GM19328 (cell line): ENCODE results near the gene ARHGEF16.

ENCODE experiments used
- ATAC-seq: cut with Tn5 transposase; IDR thresholded peaks from one replicate; pipeline ENCODE4 v1.9.1; 2021; ENCODE audit warnings: mild to moderate bottlenecking, moderate library complexity; ENCODE audit not compliant: unreplicated experiment

ARHGEF16 gene

GRCh38 chr1:3455670-3456448 lies 1.4 kb downstream of the ARHGEF16 start:
- no peak for ATAC-seq

DNA sequence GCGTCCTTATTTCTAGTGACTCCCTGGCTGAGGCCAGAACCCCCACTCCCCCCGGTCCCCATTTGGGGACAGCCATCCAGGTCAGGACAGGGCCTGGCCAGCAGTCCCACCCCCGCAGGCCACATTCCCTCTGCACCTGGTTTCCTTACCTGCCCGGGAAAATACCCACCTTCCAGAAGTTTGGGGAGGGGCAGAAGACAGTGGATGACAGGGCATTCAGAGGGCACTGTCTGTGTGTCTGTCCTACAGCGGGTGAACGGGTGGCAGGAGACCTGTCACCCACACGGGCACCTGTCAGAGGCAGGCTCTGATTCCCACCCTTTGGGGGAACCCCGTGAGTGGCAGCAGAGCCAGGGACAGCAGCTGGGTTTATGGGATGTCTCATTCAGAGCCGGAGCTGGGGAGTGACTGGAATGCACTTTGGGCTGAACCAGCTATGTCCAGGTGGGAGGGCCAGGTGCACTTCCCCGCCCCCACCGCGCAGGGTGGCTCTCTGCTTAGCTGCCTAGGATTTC lies 2.0 kb downstream of the ARHGEF16 start:
- no peak for ATAC-seq

GRCh38 chr1:3456964-3457909 lies 2.8 kb downstream of the ARHGEF16 start:
- ATAC-seq: no peak

- no peak for ATAC-seq
These were observed 3.7 kb downstream of the ARHGEF16 start for GRCh38 chr1:3457910-3458883.

- no peak for ATAC-seq
These were observed 4.8 kb downstream of the ARHGEF16 start for GRCh38 chr1:3459051-3459908.

DNA sequence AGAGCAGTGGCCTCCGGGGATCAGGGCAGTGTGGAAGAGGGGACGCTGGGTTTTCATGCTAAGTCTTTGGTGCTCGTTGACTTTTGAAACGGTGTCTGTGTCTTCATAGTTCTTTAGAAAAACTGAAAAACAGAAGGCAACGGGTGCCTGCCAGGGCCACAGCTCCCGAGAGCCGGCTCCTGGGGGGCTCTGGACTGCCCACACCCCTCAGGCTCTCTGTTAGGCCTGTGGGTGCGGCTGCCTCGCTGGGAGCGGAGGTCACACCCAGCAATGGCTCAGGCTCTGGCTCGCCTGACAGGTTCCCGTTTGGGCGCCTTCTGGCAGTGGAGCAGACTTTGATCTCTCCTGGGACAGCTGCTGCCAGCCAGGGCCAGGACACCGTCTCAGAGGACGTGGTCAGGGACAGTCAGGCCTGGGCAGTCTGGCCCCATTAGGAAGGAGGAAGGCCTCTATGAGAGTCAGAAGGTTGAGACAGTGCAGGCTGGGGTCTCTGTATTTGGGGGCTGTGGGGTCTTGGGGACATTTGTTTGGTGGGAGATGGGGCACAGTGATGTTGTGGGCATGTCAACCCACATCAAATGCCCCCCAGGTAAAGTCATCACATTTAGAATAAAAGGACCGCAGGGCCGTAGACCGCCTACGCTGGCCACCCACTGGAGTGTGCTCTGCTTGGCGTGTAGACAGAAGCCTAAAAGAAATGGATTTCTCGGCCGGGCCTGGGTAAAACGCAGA lies 5.6 kb downstream of the ARHGEF16 start:
- no peak for ATAC-seq

- ATAC-seq: no peak
These were observed 6.2 kb downstream of the ARHGEF16 start for GRCh38 chr1:3460672-3461131.

GRCh38 chr1:3461238-3461933 lies 6.9 kb downstream of the ARHGEF16 start:
- ATAC-seq: no peak

- ATAC-seq: no peak
These were observed 7.4 kb downstream of the ARHGEF16 start for GRCh38 chr1:3461934-3462275.

DNA sequence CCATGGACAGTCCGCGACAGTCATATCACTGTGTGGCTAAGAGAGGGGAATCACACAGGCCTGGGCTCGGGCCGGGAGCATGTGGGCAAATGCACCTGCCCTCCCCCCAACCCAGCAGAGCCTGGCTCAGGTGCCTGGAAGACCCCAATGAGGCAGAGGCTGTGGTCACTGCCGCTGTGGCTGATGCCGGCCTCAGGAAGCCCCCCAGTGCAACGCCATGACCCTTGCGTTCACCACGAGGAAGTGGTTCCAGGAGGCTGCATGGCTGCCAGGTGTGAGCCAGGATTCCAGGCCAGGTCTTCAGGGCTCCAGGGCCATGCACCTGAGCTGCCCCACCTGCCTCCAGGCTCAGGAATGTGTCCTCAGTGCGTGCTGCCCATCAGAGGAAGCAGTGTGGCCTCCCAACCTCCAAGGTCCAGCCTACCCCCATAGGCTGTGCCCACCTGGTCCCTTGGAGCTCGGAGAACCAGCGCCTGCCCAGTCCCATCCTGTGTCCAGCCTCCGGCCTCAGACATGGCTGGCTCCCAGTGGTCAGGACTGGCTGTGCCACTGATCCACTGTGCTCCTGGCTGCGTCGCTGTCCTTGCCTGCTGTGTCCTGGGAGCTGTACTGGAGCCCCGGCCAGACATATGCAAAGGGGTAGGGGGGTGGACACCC lies 8.0 kb downstream of the ARHGEF16 start:
- ATAC-seq: no peak

- ATAC-seq: no peak
These were observed 8.5 kb downstream of the ARHGEF16 start for GRCh38 chr1:3463013-3463385.

- no peak for ATAC-seq
These were observed 9.0 kb downstream of the ARHGEF16 start for GRCh38 chr1:3463408-3463863.

DNA sequence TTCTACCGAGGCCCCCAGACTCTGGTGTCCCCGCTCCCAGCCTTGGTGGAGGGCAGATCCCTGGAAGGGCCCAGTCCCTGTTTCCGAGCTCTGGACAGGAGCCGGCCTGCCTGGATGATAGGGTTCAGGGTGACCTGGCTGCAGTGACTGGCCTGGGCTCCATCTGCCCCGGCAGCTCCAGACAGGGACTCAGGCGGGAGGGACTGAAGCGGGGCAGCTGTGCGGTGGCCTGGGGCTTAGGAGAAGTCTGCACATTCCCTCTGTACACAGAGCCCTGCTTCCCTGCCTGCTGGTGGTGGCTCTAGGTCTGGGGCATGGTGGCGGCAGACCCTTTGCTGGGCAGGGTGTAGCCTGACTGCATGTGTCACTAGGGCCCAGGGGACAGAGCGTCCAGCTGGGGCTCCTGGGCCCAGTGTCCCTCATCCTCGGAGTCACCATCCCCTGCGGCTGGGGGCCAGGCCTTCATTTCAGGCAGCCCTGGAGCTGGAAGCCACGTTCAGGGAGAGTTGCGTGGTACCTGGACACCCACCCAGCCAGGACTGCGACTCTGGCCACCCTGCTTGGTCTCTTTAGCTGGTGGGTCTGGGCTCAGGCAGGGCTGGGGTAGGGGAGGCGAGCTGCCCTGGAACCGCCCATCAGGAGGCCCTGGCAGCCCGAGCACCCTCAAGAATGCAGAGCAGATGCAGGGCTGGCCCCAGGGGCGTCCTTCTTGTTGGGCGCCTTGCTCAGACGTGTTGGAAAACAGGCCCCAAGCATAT lies 9.6 kb downstream of the ARHGEF16 start:
- ATAC-seq: no peak

DNA sequence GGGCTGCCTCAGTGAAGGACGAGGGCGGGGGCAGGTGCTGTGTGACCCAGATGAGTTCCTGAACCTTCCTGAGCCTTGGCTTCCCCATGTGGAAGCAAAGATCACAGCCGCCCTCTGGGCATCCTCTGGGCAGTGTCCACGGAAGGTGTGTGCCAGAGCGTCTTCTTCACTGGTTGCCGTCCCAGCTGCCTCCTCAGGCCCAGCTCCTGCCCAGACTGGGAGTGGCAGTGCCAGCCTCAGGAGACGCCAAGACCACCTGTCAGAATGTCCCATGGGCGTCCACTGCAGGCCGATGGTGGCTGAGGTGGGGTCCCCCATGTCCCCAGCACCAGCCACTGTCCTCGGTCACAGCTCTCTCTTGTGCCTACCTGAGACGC lies 10.2 kb downstream of the ARHGEF16 start:
- ATAC-seq: no peak

DNA sequence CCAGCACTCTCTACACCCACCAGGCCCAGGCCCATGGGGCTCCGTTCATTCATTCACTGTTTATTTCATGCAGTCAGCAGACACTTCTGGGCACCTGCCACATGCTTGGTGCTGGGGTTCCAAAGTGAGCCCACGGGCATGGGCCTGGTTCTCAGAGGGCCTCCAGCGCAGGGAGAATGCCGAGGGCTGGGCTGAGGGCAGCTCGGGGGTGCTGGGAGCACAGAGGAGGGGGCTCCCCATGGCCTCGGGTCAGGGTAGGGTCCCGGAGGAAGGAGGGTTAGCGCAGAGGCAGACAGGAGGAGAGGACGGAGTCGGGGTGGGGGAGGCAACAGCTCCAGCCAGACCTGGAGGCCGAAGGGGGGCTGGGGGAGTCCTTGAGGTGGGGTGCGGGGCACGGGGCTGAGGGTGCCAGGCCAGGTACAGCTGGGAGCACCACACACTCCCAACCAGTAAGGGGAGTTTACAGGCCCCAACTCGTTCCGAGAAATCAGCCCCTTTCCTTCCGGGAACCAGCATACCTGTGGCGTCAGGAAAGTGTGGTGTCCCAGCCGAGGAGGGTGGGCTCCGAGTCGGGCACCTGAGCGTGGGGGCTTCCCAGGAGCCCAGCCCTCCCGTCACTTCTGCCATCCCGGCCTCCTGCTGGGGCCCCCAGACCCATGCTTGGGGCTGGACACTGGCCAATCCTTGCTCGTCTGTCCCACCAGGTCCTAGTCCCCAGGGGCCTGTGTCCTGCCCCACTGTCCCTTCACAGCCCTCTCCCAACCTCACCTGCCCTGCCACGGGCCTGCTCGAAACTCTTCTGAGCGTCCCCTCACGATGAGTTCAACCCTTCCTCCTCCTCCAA lies 10.8 kb downstream of the ARHGEF16 start:
- no peak for ATAC-seq

DNA sequence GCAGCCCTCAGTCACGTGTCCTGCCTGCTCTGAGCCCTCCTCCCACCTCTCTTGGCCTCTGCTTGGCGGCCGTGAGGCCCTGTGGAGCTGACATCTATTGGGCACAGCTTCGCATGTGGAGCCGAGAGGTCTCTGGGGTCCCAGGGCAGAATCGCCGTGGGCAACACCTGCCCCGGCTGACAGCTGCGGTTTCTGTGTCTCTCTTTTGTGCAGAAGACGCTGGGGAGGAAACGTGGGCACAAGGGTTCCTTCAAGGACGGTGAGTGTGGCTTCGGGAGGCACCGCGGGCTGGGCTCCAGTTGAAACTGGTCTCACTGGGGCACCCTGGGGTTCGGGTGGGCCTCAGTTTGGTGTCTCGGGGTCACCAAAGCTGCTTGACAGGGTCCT lies 11.5 kb downstream of the ARHGEF16 start:
- ATAC-seq: no peak
